ENCODE measurements around the gene GRM8.
A peak's percentile ranks its signal among the peaks of the same experiment; 100 is the strongest.

The GRM8 gene

GRCh38 chr7:127245607-127246006, 7.1 kb downstream of the GRM8 start:
- H3K4me1 ChIP-seq, result no peaks in the 10 kb centered on the region
- H3K36me3 ChIP-seq, result no peaks in the 10 kb centered on the region
- DNase-seq, result no peak
- H3K9me3 ChIP-seq, result no peaks in the 10 kb centered on the region
- TF ChIP-seq, protein P1, sequence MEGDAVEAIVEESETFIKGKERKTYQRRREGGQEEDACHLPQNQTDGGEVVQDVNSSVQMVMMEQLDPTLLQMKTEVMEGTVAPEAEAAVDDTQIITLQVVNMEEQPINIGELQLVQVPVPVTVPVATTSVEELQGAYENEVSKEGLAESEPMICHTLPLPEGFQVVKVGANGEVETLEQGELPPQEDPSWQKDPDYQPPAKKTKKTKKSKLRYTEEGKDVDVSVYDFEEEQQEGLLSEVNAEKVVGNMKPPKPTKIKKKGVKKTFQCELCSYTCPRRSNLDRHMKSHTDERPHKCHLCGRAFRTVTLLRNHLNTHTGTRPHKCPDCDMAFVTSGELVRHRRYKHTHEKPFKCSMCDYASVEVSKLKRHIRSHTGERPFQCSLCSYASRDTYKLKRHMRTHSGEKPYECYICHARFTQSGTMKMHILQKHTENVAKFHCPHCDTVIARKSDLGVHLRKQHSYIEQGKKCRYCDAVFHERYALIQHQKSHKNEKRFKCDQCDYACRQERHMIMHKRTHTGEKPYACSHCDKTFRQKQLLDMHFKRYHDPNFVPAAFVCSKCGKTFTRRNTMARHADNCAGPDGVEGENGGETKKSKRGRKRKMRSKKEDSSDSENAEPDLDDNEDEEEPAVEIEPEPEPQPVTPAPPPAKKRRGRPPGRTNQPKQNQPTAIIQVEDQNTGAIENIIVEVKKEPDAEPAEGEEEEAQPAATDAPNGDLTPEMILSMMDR (IDR thresholded peaks at IDR 0.05; ENCODE audit: low read depth, low read length), result no peak
- H3K4me3 ChIP-seq (ENCODE audit: low read depth, low read length), result no peak overlapping the region
- H3K27me3 ChIP-seq, result peaks cover 66% of the 10 kb centered on the region

GRCh38 chr7:127245002-127245401, 7.7 kb downstream of the GRM8 start:
- TF ChIP-seq, protein P1 (IDR thresholded peaks at IDR 0.05; ENCODE audit: low read depth, low read length), result no peak
- Histone ChIP-seq H3K36me3 (no peaks in the 10 kb centered on the region), H3K4me1 (no peaks in the 10 kb centered on the region), H3K9me3 (no peaks in the 10 kb centered on the region), H3K4me3 (ENCODE audit: low read depth, low read length) (no peak overlapping the region), H3K27me3 (peaks cover 61% of the 10 kb centered on the region)
- DNase-seq, result no peak

GRCh38 chr7:127239814-127240213, 12.9 kb downstream of the GRM8 start:
- TF ChIP-seq, protein P1 (IDR thresholded peaks at IDR 0.05; ENCODE audit: low read depth, low read length), result peak; percentile 48
- no peak overlapping the region for H3K4me3 ChIP-seq (ENCODE audit: low read depth, low read length)
- no peak for DNase-seq
- no peaks in the 10 kb centered on the region for H3K9me3 ChIP-seq
- H3K36me3 ChIP-seq, result no peaks in the 10 kb centered on the region
- H3K27me3 ChIP-seq, result peaks cover 17% of the 10 kb centered on the region
- H3K4me1 ChIP-seq, result no peaks in the 10 kb centered on the region

GRCh38 chr7:127233630-127234029, 19.1 kb downstream of the GRM8 start:
- Histone ChIP-seq H3K9me3 (no peaks in the 10 kb centered on the region), H3K4me1 (no peaks in the 10 kb centered on the region), H3K27me3 (peaks cover 22% of the 10 kb centered on the region), H3K36me3 (no peaks in the 10 kb centered on the region), H3K4me3 (ENCODE audit: low read depth, low read length) (no peak overlapping the region)
- DNase-seq, result no peak
- TF ChIP-seq, protein P1 (IDR thresholded peaks at IDR 0.05; ENCODE audit: low read depth, low read length), result no peak

DNA sequence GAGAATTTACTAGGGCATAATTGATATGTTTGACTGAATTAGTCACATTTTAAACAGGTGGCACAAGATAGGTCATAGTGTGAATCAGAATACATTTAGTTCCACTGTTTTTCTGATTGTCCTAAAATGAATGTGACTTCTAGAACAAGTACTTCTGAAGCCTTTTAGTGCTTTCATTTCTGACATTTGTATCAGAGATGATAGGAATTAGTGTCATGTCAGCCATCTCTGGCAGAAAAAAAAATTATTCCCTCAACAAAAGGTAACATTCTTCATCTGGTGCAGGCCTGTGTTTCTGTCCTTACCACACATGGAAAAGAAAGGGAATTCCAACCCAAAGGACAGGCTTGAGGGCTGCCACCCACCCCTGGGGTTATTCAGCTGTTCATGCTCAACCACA, 21.3 kb downstream of the GRM8 start:
- Histone ChIP-seq H3K4me1 (no peaks in the 10 kb centered on the region), H3K4me3 (ENCODE audit: low read depth, low read length) (no peak overlapping the region), H3K36me3 (no peaks in the 10 kb centered on the region), H3K9me3 (no peaks in the 10 kb centered on the region), H3K27me3 (peaks cover 29% of the 10 kb centered on the region)
- DNase-seq, result no peak
- TF ChIP-seq, protein P1 (IDR thresholded peaks at IDR 0.05; ENCODE audit: low read depth, low read length), result no peak

DNA sequence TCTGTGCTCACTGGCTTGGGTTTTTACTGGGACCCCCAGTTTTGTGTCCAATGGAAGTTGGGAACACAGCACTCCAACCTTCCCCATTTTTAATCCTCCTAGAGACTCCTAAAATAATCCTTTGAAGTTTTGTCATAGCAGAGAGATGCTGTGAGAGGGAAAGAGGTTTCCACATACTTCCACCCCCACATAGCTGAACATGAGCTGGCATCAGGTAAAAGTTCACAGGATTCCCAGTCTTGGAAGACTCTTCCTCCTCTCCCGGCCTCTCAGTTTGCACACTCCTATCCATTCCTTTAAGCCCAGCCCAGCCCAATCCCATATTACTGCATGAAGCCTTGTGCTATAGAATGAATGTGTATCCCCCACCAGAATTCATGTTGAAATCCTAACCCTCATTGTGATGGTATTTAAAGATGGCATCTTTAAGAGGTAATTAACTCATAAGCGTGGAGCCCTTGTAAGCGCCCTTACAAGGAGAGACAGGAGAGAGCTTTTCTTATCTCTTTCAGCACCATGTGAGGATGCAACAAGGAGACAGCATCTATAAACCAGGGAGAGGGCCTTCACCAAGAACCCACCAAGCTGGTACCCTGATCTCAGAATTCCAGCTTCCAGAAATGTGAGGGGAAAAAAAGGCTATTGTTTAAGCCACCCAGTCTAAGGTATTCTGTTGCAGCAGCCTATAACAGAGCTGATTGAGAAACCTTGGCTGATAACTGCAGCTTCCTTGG, 22.4 kb downstream of the GRM8 start:
- DNase-seq, result no peak
- H3K9me3 ChIP-seq, result no peaks in the 10 kb centered on the region
- H3K36me3 ChIP-seq, result no peaks in the 10 kb centered on the region
- TF ChIP-seq, protein P1 (IDR thresholded peaks at IDR 0.05; ENCODE audit: low read depth, low read length), result no peak
- H3K27me3 ChIP-seq, result peaks cover 28% of the 10 kb centered on the region
- H3K4me1 ChIP-seq, result no peaks in the 10 kb centered on the region
- H3K4me3 ChIP-seq (ENCODE audit: low read depth, low read length), result no peak overlapping the region

Data from BE2C (cell line).